Right hindlimb (tissue), 1 donor: Measurements from ENCODE around the gene CDYL2.

Experiments used
- DNase-seq: peaks from one replicate; pipeline ENCODE4 v3.0.0-alpha.2; 2018

The CDYL2 gene

GRCh38 chr16:80703131-80704071, 101.0 kb downstream of the CDYL2 start:
- DNase-seq: no peak

- no peak for DNase-seq
These were observed 101.7 kb downstream of the CDYL2 start for GRCh38 chr16:80702696-80703095.

GRCh38 chr16:80700558-80700957, 103.8 kb downstream of the CDYL2 start:
- no peak for DNase-seq

DNA sequence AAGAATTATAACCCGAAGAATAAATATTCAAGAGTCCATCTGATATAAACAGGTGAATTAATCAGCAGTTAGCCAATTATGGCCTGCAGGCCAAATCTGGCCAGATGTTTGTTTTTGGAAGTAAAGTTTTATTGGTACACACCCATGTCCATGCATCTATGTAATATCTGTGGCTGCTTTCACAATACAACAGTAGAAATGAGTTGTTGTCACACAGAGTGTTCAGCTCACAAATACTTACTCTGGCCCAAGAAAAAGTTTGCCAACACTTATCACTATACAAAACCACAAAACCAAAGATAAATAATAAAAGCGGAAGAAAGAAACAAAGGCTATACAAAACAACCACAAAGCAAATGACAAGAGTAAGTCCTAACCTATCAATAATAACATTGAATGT, 109.4 kb downstream of the CDYL2 start:
- no peak for DNase-seq

- DNase-seq: no peak
These were observed 110.8 kb downstream of the CDYL2 start for GRCh38 chr16:80693553-80693952.

- no peak for DNase-seq
These were observed 112.1 kb downstream of the CDYL2 start for GRCh38 chr16:80692270-80692669.

GRCh38 chr16:80691111-80691741, 113.2 kb downstream of the CDYL2 start:
- DNase-seq: no peak

DNA sequence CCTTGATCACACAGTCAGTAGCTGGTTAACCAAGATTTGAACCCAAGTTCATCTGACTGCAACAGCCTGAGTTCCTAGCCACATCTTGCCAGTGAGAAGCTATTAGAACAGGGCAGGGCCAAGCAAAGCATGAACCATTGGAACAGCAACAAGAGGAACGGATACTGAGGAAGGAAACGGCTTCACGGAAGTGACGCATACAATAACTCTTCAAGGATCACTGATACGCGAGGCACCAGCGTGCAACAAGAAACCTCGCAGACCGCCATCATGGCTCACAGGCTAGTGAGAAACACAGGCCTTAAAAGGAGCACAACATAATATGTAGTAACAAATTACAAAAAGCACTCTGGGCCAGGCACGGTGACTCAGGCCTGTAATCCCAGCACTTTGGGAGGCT, 114.9 kb downstream of the CDYL2 start:
- no peak for DNase-seq

DNA sequence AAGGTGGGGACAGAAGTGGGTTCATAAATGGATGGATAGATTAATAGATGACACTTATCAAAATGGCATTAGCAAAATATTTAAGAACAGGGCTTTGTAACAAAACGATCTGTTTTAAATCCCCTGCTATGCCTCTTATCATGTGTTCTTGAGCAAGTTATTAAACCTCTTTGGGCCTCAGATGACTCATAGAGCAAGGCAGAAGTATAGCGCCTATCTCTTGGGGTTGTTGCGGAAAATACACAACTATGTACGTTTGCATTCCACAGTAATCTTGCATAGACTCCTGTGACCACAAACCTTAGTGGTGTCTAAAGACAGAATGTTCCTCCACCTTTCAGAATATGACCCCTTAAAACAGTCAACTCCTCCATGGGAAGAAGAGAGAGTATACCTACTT, 116.8 kb downstream of the CDYL2 start:
- DNase-seq: no peak

DNA sequence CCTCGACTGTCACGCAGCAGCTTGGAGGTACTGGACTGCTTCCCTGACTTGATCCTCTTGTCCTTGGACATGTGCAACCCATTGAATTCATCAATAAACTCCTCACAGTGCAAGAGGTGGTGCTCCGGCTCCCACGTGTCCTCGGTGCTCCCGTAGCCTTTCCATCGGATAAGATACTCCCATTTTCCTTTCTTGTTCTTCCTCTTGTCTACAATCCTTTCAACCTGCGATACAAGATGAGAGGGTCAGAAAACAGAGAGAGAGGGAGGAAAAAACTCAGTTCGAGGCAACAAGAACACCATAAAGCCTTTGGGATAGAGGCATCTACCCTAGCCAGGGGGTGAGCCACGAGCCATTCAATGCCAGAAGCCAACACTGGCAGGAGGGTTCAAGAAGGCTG, 119.5 kb downstream of the CDYL2 start:
- no peak for DNase-seq

DNA sequence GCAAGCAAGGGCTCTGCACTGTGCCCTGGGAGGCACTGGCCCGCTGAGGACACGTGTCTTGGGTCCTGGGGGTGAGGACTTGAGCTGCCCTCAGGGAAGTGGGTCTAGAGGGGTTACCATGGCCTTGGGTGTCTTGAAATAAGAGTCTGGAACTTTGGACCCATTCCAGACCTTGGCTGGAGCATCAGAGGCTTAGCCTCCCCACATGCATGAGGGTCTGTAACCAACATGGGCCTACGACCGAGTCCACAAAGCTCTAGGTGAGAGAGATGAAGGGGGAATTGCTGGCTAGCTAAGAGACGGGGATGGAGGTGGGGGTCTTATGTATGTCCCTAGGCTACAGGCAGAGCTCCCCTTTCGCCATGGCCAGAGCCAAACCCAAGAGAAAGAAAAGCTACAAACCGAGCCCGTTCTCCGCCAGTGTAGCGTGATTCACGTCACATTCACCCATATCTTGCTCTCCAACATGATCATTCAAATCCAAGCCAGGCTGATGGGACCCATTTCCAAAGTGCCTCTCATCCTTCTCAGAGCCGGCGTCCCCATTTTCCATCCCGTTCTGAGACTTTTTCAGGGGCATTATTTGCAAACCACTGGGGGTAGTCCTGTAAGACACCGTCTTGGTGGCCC, 120.1 kb downstream of the CDYL2 start:
- DNase-seq: no peak

- DNase-seq: no peak
These were observed 120.8 kb downstream of the CDYL2 start for GRCh38 chr16:80683646-80684045.

DNA sequence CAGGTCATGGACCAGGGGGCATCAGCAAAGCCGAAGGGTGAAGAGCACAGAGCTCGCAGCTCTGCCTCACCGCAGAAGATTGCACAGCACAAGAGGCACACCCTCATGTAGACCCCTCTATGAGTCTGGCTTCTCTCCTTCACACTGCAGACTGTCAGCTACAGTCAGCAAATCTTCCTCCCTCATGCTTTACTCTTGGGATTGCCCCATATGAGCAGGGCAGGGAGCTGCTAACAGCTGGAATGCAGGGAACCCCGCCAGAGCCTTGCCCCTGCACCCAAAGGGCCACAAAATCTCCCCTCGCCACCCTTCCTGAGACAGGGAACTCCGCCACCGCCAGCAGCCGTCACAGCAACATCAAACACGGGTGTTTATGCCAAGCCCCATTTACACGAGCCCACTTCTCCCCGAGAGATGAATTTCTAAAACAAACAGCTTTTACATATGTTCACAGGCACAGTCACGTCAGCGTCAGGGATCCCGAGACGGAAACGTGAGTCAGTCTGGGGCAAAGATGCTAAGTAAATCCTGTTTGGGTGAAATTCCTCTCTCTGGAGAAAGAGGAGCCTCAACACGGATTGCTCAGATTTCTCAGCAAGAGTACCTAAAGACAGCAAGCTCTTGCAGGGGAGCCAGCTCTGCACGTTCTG, 121.9 kb downstream of the CDYL2 start:
- DNase-seq: no peak

- DNase-seq: no peak
These were observed 123.0 kb downstream of the CDYL2 start for GRCh38 chr16:80681436-80681835.

GRCh38 chr16:80680839-80681238, 123.6 kb downstream of the CDYL2 start:
- no peak for DNase-seq

- no peak for DNase-seq
These were observed 124.4 kb downstream of the CDYL2 start for GRCh38 chr16:80680046-80680445.

DNA sequence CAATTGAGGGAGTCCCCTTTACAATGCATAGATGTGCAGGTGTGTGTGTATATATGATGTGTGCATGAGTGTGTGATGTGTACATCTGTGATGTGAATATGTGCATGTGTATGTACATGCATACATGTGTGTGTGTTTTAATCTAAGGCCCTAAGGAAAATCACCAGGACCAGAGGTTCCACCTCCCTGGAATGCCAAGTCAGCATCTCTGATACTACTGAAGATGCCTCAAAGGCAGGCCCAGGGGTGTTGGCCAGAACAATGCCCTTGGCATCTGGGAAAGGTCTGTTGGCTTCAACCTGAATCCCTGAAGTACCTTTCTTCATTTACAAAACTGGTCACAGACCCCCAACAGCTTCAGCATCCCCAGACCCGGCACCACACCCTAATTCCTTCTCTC, 129.5 kb downstream of the CDYL2 start:
- DNase-seq: no peak

GRCh38 chr16:80672379-80672778, 132.0 kb downstream of the CDYL2 start:
- no peak for DNase-seq

- DNase-seq: no peak
These were observed 133.0 kb downstream of the CDYL2 start for GRCh38 chr16:80671281-80671849.

- no peak for DNase-seq
These were observed 134.1 kb downstream of the CDYL2 start for GRCh38 chr16:80670170-80670865.

GRCh38 chr16:80669673-80670072, 134.7 kb downstream of the CDYL2 start:
- DNase-seq: no peak

DNA sequence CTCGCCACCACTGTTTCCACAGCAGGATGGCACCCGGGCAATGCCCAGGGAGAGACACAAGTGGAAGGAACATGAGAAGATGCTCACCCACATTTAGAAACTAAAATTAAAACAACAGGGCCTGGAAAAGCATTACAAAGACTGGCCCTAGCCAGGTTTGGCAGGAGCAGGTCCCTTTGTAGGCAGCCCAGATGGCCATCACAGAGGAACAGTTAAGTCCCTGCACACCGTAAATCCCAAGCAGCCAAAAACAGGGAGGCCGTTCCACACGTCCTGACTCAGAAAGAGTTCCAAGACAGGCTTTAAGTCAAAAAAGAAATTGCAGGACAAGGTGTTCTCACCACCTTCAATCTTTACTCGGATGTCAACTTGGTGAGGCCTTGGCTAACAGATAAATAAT, 136.5 kb downstream of the CDYL2 start:
- DNase-seq: no peak

GRCh38 chr16:80667251-80667560, 137.2 kb downstream of the CDYL2 start:
- DNase-seq: no peak
